Stimulated activated CD4-positive, alpha-beta T cell treated with anti-CD3 and anti-CD28 coated beads, Interleukin-12 subunit alpha, Interleukin-12 subunit beta, amount 100 ng/mL, for 48 hours (primary cell): ENCODE data around the gene SCO2.
A peak's percentile ranks its signal among the peaks of the same experiment; 100 is the strongest.

Experiments
- DNase-seq, 3 donors: peaks; one replicate each; pipeline ENCODE4 v3.0.0-alpha.2; 2020; ENCODE audit warnings: low read depth in 2 of 3, low spot score in 1 of 3

Gene SCO2

GRCh38 chr22:50532824-50533796 lies 7.7 kb upstream of the SCO2 start:
- DNase-seq = no peak

GRCh38 chr22:50531962-50532674 lies 6.7 kb upstream of the SCO2 start:
- no peak for DNase-seq

- DNase-seq = peak in 1 of 3 donors; percentile 72
Measured at GRCh38 chr22:50531546-50531961, 6.2 kb upstream of the SCO2 start.

GRCh38 chr22:50530877-50531545 lies 5.6 kb upstream of the SCO2 start:
- peak; percentile 73 to 86 (median 74) for DNase-seq

GRCh38 chr22:50530580-50530876 lies 5.1 kb upstream of the SCO2 start:
- DNase-seq = no peak

- DNase-seq = peak in 1 of 3 donors; percentile 70
Measured at GRCh38 chr22:50529897-50530579, 4.6 kb upstream of the SCO2 start, which contains the start of gene TYMP. Gene TYMP, minus strand, starts transcription at chr22:50530012. Its CDS starts 303 bp downstream, at chr22:50529709.

GRCh38 chr22:50529416-50529896 lies 4.1 kb upstream of the SCO2 start:
- DNase-seq = no peak

- no peak for DNase-seq
Measured at GRCh38 chr22:50528682-50529415, 3.5 kb upstream of the SCO2 start.

GRCh38 chr22:50527921-50528681 lies 2.7 kb upstream of the SCO2 start:
- DNase-seq = no peak

- DNase-seq = no peak
Measured at GRCh38 chr22:50526834-50527801, 1.7 kb upstream of the SCO2 start.

GRCh38 chr22:50526108-50526833 lies 873 bp upstream of the SCO2 start:
- peak; percentile 81 to 87 (median 81) for DNase-seq

GRCh38 chr22:50525858-50526107 lies 385 bp upstream of the SCO2 start:
- no peak for DNase-seq

- no peak for DNase-seq
Measured at GRCh38 chr22:50524676-50525103, 708 bp downstream of the SCO2 start.

- DNase-seq = no peak
Measured at GRCh38 chr22:50523806-50524675, 1.4 kb downstream of the SCO2 start.

- no peak for DNase-seq
Measured at GRCh38 chr22:50523458-50523805, 2.0 kb downstream of the SCO2 start.

- DNase-seq = no peak
Measured at GRCh38 chr22:50522806-50523438, 2.5 kb downstream of the SCO2 start.
